ENCODE measurements around the gene IKBKE.

IKBKE gene

GRCh38 chr1:206537141-206537540 lies 66.9 kb downstream of the IKBKE start:
- Histone ChIP-seq H3K27ac (no peak overlapping the region), H3K4me3 (ENCODE audit: low read depth in 1 of 2, low read length in 1 of 2) (no peak overlapping the region), H3K36me3 (no peaks in the 10 kb centered on the region), H3K9me3 (no peaks in the 10 kb centered on the region), H3K27me3 (peaks cover 11% of the 10 kb centered on the region), H3K4me1 (ENCODE audit: control insufficient read depth in 1 of 2, insufficient read depth in 1 of 2, low read depth in 1 of 2, low read length in 1 of 2) (no peaks in the 10 kb centered on the region)
- TF ChIP-seq CTCF (IDR thresholded peaks at IDR 0.05), result no peak

DNA sequence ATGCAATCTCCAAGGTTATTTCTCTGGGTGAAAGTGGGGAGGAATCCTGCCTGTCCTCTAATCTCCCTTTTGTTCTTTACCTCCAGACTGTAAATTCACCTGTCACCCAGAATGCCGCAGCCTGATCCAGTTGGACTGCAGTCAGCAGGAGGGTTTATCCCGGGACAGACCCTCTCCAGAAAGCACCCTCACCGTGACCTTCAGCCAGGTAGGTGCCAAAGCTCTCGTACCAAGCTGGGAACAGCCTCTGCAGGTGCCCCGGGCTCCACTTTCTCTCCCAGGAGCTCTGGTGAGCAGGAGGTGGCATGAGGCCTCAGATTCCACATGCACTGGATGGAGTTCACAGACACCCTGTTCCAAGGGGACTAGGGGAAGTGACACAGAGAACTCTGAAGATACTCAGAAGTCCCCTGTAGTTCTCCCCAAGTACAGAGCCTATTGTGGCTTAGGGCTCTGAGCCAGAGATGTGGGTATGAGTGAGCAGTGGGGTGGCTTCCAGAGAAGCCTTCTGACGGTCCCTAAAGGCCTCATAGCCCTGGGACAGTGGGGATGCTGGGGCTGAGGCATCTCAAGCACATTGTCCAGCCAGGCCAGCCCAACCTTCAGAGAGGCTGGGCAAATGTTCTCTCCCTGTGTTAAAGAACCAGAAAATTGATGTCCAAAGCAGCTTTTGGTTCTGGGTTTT lies 68.0 kb downstream of the IKBKE start:
- no peaks in the 10 kb centered on the region for H3K9me3 ChIP-seq
- TF ChIP-seq CTCF (IDR thresholded peaks at IDR 0.05), result no peak
- H3K4me3 ChIP-seq (ENCODE audit: low read depth in 1 of 2, low read length in 1 of 2), result no peak overlapping the region
- H3K4me1 ChIP-seq (ENCODE audit: control insufficient read depth in 1 of 2, insufficient read depth in 1 of 2, low read depth in 1 of 2, low read length in 1 of 2), result no peaks in the 10 kb centered on the region
- H3K27ac ChIP-seq, result no peak overlapping the region
- H3K36me3 ChIP-seq, result no peaks in the 10 kb centered on the region
- peaks cover 11% of the 10 kb centered on the region for H3K27me3 ChIP-seq

DNA sequence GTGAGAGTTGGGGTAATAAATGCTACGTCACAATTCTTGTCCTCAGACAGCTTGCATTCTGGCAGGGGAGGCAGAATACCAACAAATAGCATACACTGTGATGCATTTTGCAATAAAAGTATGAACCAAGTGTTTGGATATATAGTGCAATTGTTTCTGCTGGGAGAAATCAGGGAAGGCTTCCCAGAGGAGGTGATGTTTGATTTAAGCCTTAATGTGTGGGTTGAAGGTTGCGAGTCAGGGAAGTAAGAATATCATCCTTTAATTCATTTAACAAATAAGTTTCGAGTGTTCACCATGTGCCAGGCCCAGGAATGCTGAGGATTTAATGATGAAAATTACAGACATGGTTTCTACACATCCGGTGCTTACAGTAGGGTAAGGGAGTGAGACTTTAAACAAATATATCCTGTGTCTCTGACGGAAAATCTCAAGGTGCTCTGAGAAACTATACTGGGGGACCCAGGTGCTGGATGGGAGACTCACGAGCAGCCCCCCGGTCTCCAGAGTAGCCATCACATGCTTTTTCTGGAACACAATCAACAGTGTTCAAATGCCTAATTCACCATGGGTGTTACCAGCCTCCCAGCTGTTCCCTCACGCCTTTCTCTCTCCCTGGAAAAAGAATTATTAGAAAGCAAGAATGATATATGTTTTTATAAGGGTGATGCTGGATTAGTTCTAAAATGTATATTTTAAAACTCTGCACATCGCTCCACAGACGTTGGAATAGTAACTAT lies 68.8 kb downstream of the IKBKE start:
- Histone ChIP-seq H3K27me3 (peaks cover 11% of the 10 kb centered on the region), H3K4me1 (ENCODE audit: control insufficient read depth in 1 of 2, insufficient read depth in 1 of 2, low read depth in 1 of 2, low read length in 1 of 2) (no peaks in the 10 kb centered on the region), H3K27ac (no peak overlapping the region), H3K9me3 (no peaks in the 10 kb centered on the region), H3K36me3 (no peaks in the 10 kb centered on the region), H3K4me3 (ENCODE audit: low read depth in 1 of 2, low read length in 1 of 2) (no peak overlapping the region)
- no peak for TF ChIP-seq CTCF (IDR thresholded peaks at IDR 0.05)

GRCh38 chr1:206540044-206540780 lies 69.9 kb downstream of the IKBKE start:
- no peaks in the 10 kb centered on the region for H3K36me3 ChIP-seq
- H3K4me3 ChIP-seq (ENCODE audit: low read depth in 1 of 2, low read length in 1 of 2), result no peak overlapping the region
- no peaks in the 10 kb centered on the region for H3K9me3 ChIP-seq
- H3K4me1 ChIP-seq (ENCODE audit: control insufficient read depth in 1 of 2, insufficient read depth in 1 of 2, low read depth in 1 of 2, low read length in 1 of 2), result peaks cover 5 to 8% of the 10 kb centered on the region in 2 experiments
- H3K27me3 ChIP-seq, result peaks cover 11% of the 10 kb centered on the region
- H3K27ac ChIP-seq, result no peak overlapping the region
- no peak for TF ChIP-seq CTCF (IDR thresholded peaks at IDR 0.05)

GRCh38 chr1:206541236-206541833 lies 71.1 kb downstream of the IKBKE start:
- TF ChIP-seq CTCF (IDR thresholded peaks at IDR 0.05), result no peak
- H3K27me3 ChIP-seq, result peaks cover 11% of the 10 kb centered on the region
- H3K4me3 ChIP-seq (ENCODE audit: low read depth in 1 of 2, low read length in 1 of 2), result no peak overlapping the region

More at GRCh38 chr1:206541236-206541833, 71.1 kb downstream of the IKBKE start:
- Histone ChIP-seq H3K4me1 (ENCODE audit: control insufficient read depth in 1 of 2, insufficient read depth in 1 of 2, low read depth in 1 of 2, low read length in 1 of 2) (peaks cover 7 to 11% of the 10 kb centered on the region in 2 experiments), H3K27ac (no peak overlapping the region), H3K9me3 (no peaks in the 10 kb centered on the region), H3K36me3 (no peaks in the 10 kb centered on the region)
